Activated T-helper 9 cell treated with anti-CD3 and anti-CD28 coated beads, Interleukin-2, amount 50 U/mL, for 16 hours (primary cell): ENCODE data around the gene ZNF579.
A peak's percentile ranks its signal among the peaks of the same experiment; 100 is the strongest.

ENCODE experiments used
- DNase-seq: peaks from one replicate; pipeline ENCODE4 v3.0.0-alpha.2; 2020; ENCODE audit warnings: low read depth

ZNF579 gene, protein sequence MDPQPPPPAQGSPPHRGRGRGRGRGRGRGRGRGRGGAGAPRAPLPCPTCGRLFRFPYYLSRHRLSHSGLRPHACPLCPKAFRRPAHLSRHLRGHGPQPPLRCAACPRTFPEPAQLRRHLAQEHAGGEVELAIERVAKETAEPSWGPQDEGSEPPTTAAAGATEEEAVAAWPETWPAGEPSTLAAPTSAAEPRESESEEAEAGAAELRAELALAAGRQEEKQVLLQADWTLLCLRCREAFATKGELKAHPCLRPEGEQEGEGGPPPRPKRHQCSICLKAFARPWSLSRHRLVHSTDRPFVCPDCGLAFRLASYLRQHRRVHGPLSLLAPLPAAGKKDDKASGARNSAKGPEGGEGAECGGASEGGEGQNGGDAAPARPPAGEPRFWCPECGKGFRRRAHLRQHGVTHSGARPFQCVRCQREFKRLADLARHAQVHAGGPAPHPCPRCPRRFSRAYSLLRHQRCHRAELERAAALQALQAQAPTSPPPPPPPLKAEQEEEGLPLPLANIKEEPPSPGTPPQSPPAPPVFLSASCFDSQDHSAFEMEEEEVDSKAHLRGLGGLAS

DNA sequence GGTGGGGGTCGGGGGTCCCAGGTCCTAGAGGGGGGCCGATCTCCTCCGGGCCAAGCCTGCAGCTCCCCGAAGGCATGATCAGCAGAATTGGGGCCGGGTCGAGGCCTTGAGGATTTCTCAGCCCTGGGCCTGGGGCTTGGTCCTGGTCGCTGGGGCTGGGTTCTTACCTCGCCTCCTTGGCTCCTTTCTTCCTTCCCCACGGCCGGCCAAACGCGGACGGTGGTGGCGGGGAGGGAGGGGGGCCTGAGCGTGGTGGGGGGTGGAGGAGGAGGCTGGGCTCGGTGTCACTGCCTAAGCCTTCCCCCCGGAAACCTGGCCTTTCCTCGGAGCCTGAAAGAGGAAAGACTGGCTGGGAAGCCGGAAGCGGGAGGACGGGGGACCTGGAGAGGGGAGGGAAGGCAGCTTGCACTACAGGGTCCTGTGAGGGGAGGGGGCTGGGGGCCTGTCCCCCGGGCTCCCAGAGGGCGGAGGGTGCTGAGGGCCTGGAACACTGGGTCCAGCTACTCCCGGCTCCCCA lies at the start of gene ZNF579:
Gene ZNF579 (minus strand): TSS at position 221 of the 517 bp plus-strand sequence. CDS start 1,209 bp downstream, outside the sequence.
- peak; percentile 65 for DNase-seq

GRCh38 chr19:55626350-55626749 lies 45.7 kb upstream of the ZNF579 start:
- peak; percentile 33 for DNase-seq

DNA sequence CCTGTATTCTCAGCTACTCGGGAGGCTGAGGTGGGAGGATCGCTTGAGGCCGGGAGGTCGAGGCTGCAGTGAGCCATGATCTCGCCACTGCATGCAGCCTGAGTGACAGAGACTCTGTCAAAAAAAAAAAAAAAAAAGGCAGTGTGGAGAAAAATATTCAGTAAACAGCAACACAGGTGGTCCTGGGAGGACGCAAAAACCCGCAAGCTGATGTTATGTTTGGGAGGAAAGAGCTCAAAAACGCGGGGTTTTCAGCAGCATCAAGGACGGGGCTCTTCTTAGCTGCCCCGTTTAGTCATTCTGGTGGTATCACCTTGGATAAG lies 44.3 kb upstream of the ZNF579 start:
- DNase-seq = no peak

GRCh38 chr19:55624109-55625003 lies 43.7 kb upstream of the ZNF579 start, which contains the start of gene ZNF784:
ZNF784 (minus strand) TSS chr19:55624566; CDS start chr19:55624561, 5 bp downstream.
- DNase-seq = peak; percentile 91

DNA sequence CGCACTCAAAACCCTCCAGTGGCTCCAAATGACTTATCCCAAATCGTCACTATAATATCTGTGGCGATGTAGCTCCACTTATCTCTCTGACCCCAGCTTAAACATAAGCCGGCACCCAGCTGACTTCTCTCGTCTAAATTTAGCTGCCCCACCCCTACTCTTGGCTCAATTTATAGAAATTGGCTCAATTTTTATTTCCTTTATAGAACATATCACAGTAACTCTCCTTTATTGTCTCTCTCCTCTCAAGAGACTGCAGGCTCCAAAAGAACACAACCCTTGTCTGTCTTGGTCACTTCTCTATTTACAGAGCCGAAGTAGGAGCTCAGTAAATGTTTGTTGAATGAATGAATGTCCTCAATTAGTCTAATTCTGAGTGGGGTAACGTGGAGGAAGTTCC lies 42.9 kb upstream of the ZNF579 start:
- DNase-seq = no peak

- no peak for DNase-seq
These were observed 42.5 kb upstream of the ZNF579 start for GRCh38 chr19:55623130-55623529.

GRCh38 chr19:55622242-55622969 lies 41.8 kb upstream of the ZNF579 start:
- no peak for DNase-seq

DNA sequence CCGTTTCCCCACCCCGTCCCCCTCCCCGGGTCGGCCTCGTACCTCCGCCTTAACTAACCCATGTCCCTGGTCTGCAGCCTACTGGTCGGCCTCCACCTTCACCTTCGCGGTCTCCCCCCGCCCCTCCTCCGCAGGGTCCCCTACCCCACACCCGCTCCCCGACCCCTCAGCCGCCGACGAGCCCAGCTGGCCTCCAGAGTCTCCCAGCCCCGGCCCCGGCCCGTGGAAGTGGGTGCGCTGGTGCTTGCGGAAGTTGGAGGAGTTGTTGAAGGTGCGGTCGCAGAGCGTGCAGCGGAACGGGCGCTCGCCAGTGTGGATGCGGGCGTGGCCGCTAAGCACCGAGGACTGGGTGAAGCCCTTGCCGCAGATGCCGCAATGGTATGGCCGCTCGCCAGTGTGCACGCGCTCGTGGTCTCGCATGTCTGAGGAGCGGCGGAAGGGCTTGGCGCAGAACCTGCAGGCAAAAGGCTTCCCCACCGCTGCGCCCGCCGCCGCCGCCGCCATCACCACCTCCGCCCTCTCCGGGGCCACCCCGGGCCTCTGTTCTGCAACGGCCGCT lies 41.1 kb upstream of the ZNF579 start:
- no peak for DNase-seq

GRCh38 chr19:55621205-55621672 lies 40.6 kb upstream of the ZNF579 start:
- no peak for DNase-seq

DNA sequence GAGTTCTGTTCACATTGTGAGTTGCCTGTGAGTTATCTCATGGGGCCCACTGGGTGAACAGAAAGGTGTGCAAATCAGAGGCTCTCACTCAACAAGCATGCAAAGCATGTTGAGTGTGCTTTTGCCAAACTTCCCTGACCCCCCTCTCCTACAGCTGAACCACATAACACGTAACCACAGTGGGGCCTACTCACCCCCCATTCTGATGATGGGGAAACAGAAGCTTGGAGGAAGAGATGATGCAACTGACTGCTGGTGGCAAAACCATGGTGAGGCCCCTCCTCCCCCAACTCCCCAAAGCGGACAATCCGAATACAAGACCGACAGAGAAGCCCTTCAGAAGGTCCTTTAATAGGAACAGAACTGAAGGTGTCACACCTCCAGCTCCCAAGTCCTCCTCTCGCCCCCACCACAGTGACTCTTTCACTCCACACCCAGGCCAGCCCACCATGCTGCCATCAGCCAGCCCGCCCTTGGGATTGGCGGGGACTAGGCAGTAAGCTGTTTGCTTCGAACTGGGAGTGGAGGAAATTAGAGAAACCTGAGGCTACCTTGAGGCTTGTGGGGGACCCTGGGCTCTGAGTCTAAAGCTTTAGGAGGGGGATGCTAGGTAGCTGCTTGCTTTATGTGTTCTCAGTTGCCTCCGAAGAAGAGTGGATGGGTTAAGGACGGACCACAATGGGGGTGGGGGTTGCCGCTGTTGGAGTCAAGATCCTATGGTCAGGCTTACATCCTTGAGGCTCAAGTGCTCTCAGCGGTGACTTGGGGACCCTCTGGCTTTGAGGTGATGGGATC lies 40.0 kb upstream of the ZNF579 start:
- no peak for DNase-seq

- no peak for DNase-seq
These were observed 38.6 kb upstream of the ZNF579 start for GRCh38 chr19:55619286-55619685.

- DNase-seq = no peak
These were observed 37.8 kb upstream of the ZNF579 start for GRCh38 chr19:55618426-55618825.

DNA sequence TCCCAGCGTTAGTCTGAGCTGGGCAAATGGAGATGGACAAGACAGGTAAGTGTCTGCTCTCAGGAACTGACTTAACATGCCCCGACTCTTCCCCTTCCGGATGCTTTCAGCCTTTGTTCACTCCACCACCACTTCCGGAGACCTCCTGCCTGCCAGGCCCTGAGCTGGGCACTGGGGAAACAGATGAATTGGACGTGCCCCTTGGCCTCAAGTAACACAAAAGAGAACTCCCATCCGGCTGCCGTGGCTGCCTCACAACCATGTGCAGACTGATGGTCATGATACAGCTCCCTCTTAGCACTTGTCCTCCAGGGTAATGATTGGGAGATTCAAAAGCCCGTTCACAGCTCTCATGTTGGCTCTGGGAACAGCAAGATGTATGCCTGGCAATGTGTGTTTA lies 36.8 kb upstream of the ZNF579 start:
- no peak for DNase-seq

- DNase-seq = no peak
These were observed 35.8 kb upstream of the ZNF579 start for GRCh38 chr19:55616395-55616875.

DNA sequence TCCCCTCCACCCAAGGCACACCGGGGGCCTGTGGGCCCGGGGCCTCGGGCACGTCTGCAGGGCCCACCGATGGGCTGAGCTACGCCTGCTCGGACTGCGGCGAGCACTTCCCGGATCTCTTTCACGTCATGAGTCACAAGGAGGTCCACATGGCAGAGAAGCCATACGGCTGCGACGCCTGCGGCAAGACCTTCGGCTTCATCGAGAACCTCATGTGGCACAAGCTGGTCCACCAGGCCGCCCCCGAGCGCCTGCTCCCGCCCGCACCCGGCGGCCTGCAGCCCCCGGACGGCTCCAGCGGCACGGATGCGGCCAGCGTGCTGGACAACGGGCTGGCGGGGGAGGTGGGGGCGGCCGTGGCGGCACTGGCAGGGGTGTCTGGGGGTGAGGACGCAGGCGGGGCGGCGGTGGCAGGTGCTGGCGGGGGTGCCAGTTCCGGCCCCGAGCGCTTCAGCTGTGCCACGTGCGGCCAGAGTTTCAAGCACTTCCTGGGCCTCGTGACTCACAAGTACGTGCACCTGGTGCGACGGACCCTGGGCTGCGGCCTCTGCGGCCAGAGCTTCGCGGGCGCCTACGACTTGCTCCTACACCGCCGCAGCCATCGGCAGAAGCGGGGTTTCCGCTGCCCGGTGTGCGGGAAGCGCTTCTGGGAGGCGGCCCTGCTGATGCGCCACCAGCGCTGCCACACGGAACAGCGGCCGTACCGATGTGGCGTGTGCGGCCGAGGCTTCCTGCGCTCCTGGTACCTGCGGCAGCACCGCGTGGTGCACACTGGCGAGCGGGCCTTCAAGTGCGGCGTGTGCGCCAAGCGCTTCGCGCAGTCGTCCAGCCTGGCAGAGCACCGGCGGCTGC lies 35.1 kb upstream of the ZNF579 start:
- DNase-seq = no peak

DNA sequence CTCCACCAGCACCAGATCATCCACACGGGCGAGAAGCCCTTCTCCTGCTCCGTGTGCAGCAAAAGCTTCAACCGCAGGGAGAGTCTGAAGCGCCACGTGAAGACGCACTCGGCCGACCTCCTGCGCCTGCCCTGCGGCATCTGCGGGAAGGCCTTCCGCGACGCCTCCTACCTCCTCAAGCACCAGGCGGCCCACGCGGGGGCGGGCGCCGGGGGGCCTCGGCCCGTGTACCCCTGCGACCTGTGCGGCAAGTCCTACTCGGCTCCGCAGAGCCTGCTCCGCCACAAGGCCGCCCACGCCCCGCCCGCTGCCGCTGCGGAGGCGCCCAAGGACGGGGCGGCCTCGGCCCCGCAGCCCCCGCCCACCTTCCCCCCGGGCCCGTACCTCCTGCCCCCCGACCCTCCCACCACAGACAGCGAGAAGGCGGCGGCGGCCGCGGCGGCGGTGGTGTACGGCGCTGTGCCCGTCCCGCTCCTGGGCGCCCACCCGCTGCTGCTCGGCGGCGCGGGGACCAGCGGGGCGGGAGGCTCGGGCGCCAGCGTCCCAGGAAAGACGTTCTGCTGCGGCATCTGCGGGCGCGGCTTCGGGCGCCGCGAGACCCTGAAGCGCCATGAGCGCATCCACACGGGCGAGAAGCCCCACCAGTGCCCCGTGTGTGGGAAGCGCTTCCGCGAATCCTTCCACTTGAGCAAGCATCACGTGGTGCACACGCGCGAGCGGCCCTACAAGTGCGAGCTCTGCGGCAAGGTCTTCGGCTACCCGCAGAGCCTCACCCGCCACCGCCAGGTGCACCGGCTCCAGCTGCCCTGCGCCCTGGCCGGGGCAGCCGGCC lies 34.3 kb upstream of the ZNF579 start:
- DNase-seq = no peak

DNA sequence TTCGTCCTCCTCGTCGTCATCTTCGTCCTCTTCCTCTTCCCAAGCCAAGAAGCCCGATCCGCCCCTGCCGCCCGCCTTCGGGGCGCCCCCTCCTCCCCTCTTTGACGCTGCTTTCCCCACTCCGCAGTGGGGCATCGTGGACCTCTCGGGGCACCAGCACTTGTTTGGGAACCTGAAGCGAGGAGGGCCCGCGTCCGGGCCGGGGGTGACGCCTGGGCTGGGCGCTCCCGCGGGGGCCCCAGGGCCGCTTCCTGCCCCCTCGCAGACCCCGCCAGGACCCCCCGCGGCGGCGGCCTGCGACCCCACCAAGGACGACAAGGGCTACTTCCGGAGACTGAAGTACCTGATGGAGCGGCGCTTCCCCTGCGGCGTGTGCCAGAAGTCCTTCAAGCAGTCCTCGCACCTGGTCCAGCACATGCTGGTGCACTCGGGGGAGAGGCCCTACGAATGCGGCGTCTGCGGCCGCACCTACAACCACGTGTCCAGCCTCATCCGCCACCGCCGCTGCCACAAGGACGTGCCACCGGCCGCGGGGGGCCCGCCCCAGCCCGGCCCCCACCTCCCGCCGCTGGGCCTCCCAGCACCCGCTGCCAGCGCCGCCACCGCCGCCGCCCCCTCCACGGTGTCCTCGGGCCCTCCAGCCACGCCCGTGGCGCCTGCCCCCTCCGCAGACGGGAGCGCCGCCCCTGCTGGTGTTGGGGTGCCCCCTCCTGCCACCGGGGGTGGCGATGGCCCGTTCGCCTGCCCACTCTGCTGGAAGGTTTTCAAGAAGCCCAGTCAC lies 33.5 kb upstream of the ZNF579 start:
- no peak for DNase-seq

- DNase-seq = no peak
These were observed 32.7 kb upstream of the ZNF579 start for GRCh38 chr19:55613396-55613795.
